ENCODE results near the gene HBG1. TPM values are rescaled to one million over a fixed set of nuclear protein-coding genes. Genes with fewer than 3 reads are reported as not detected.

The HBG1 gene
- total and polyA plus RNA-seq, 2 experiments from 2014 or later: not detected

DNA sequence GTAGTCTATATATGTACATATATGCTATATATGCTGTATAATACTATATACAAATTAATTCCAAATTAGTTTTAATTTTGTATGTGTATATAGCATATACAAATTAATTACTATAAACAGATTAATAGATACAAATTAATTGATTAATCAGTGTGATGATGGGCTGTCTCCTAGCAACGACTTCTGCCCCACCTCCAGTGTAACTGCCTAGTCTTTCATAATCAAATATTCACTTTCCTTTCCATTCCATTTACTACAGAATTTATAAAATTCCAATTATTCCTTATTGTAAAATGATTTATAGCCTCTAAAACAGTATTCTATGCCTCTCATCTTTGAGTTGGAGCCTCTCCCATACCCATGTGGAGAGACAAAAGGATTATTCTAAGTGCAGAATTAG, 16.4 kb downstream of the HBG1 start:
- Mint-ChIP-seq H3K27ac (no peak overlapping the region), H3K4me1 (no peaks in the 10 kb centered on the region), H3K36me3 (ENCODE audit: low read depth) (no peaks in the 10 kb centered on the region), H3K27me3 (ENCODE audit: insufficient read depth, low read depth, poor library complexity) (no peaks in the 10 kb centered on the region), H3K4me3 (no peak overlapping the region), H3K9me3 (no peaks in the 10 kb centered on the region)
- H3K9me2 ChIP-seq (ENCODE audit: insufficient read depth): no peaks in the 10 kb centered on the region
- H3K4me3 ChIP-seq: no peak overlapping the region
- H3K4me1 ChIP-seq (ENCODE audit: insufficient read depth): no peaks in the 10 kb centered on the region
- no peaks in the 10 kb centered on the region for H3F3A ChIP-seq (replicated peaks; ENCODE audit: low read depth)
- TF ChIP-seq ZNF114 (CRISPR knock-in tag; IDR thresholded peaks at IDR 0.05) (no peak), ZNF331 (CRISPR knock-in tag; IDR thresholded peaks at IDR 0.05; ENCODE audit: low read depth) (no peak), STAT1 (IDR thresholded peaks at IDR 0.05; ENCODE audit: unreplicated experiment) (no peak), JUNB (IDR thresholded peaks at IDR 0.05; ENCODE audit: unreplicated experiment) (no peak), CREB1 (CRISPR knock-in tag; IDR thresholded peaks at IDR 0.05; ENCODE audit: low read depth) (no peak)
- TF ChIP-seq, protein P1, sequence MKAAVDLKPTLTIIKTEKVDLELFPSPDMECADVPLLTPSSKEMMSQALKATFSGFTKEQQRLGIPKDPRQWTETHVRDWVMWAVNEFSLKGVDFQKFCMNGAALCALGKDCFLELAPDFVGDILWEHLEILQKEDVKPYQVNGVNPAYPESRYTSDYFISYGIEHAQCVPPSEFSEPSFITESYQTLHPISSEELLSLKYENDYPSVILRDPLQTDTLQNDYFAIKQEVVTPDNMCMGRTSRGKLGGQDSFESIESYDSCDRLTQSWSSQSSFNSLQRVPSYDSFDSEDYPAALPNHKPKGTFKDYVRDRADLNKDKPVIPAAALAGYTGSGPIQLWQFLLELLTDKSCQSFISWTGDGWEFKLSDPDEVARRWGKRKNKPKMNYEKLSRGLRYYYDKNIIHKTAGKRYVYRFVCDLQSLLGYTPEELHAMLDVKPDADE (IDR thresholded peaks at IDR 0.05): no peak
- TF ChIP-seq, protein P2, sequence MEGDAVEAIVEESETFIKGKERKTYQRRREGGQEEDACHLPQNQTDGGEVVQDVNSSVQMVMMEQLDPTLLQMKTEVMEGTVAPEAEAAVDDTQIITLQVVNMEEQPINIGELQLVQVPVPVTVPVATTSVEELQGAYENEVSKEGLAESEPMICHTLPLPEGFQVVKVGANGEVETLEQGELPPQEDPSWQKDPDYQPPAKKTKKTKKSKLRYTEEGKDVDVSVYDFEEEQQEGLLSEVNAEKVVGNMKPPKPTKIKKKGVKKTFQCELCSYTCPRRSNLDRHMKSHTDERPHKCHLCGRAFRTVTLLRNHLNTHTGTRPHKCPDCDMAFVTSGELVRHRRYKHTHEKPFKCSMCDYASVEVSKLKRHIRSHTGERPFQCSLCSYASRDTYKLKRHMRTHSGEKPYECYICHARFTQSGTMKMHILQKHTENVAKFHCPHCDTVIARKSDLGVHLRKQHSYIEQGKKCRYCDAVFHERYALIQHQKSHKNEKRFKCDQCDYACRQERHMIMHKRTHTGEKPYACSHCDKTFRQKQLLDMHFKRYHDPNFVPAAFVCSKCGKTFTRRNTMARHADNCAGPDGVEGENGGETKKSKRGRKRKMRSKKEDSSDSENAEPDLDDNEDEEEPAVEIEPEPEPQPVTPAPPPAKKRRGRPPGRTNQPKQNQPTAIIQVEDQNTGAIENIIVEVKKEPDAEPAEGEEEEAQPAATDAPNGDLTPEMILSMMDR (conservative IDR thresholded peaks at IDR 0.05; ENCODE audit: low read depth in 2 of 2): no peak
- H2AFZ ChIP-seq: no peak overlapping the region
- no peak overlapping the region for H3K27ac ChIP-seq (ENCODE audit: low read depth)
- DNase-seq (ENCODE audit: low spot score): no peak
- H3K79me2 ChIP-seq (replicated peaks; ENCODE audit: insufficient read depth): no peaks in the 10 kb centered on the region
- ATAC-seq: no peak
- no peaks in the 10 kb centered on the region for H3K27me3 ChIP-seq (ENCODE audit: insufficient read depth)
- no peaks in the 10 kb centered on the region for H3K36me3 ChIP-seq (ENCODE audit: insufficient read depth)
- no peak overlapping the region for H3K4me2 ChIP-seq
- no peaks in the 10 kb centered on the region for H4K20me1 ChIP-seq (replicated peaks; ENCODE audit: insufficient read depth)

DNA sequence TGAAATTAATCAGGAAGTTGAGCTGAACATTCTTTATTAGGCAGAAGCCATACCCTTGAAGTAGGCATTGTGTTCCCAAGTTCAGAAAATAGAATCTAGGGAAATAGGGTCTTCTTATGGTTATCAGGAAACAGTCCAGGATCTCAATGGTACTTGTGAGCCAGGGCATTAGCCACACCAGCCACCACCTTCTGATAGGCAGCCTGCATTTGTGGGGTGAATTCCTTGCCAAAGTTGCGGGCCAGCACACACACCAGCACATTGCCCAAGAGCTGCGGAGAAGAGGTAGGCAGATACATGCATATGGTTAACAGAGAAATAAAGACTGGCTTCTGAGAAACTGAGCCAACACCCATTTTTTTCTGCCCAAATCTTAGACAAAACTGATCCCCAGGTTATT, 16.8 kb downstream of the HBG1 start:
- no peaks in the 10 kb centered on the region for H3K27me3 ChIP-seq (ENCODE audit: insufficient read depth)
- no peaks in the 10 kb centered on the region for H3K79me2 ChIP-seq (replicated peaks; ENCODE audit: insufficient read depth)
- Mint-ChIP-seq H3K27me3 (ENCODE audit: insufficient read depth, low read depth, poor library complexity) (no peaks in the 10 kb centered on the region), H3K4me1 (no peaks in the 10 kb centered on the region), H3K4me3 (no peak overlapping the region), H3K9me3 (no peaks in the 10 kb centered on the region), H3K27ac (no peak overlapping the region), H3K36me3 (ENCODE audit: low read depth) (no peaks in the 10 kb centered on the region)
- ATAC-seq (no peak), DNase-seq (ENCODE audit: low spot score) (no peak)
- H3K4me1 ChIP-seq (ENCODE audit: insufficient read depth): no peaks in the 10 kb centered on the region
- H3K9me2 ChIP-seq (ENCODE audit: insufficient read depth): no peaks in the 10 kb centered on the region
- no peaks in the 10 kb centered on the region for H3F3A ChIP-seq (replicated peaks; ENCODE audit: low read depth)
- no peak overlapping the region for H3K4me3 ChIP-seq
- no peak overlapping the region for H2AFZ ChIP-seq
- no peaks in the 10 kb centered on the region for H3K36me3 ChIP-seq (ENCODE audit: insufficient read depth)
- H3K4me2 ChIP-seq: no peak overlapping the region
- no peaks in the 10 kb centered on the region for H4K20me1 ChIP-seq (replicated peaks; ENCODE audit: insufficient read depth)
- H3K27ac ChIP-seq (ENCODE audit: low read depth): no peak overlapping the region
- TF ChIP-seq POLR2AphosphoS5 (IDR thresholded peaks at IDR 0.05; ENCODE audit: low read depth) (no peak), EZH2 (IDR thresholded peaks at IDR 0.05; ENCODE audit: low read depth, unreplicated experiment) (no peak), STAT1 (IDR thresholded peaks at IDR 0.05; ENCODE audit: unreplicated experiment) (no peak), CREB1 (CRISPR knock-in tag; IDR thresholded peaks at IDR 0.05; ENCODE audit: low read depth) (no peak), EZH2phosphoT487 (IDR thresholded peaks at IDR 0.05; ENCODE audit: unreplicated experiment) (no peak)
- TF ChIP-seq, protein P2 (conservative IDR thresholded peaks at IDR 0.05; ENCODE audit: low read depth in 2 of 2): no peak
- TF ChIP-seq, protein P3, sequence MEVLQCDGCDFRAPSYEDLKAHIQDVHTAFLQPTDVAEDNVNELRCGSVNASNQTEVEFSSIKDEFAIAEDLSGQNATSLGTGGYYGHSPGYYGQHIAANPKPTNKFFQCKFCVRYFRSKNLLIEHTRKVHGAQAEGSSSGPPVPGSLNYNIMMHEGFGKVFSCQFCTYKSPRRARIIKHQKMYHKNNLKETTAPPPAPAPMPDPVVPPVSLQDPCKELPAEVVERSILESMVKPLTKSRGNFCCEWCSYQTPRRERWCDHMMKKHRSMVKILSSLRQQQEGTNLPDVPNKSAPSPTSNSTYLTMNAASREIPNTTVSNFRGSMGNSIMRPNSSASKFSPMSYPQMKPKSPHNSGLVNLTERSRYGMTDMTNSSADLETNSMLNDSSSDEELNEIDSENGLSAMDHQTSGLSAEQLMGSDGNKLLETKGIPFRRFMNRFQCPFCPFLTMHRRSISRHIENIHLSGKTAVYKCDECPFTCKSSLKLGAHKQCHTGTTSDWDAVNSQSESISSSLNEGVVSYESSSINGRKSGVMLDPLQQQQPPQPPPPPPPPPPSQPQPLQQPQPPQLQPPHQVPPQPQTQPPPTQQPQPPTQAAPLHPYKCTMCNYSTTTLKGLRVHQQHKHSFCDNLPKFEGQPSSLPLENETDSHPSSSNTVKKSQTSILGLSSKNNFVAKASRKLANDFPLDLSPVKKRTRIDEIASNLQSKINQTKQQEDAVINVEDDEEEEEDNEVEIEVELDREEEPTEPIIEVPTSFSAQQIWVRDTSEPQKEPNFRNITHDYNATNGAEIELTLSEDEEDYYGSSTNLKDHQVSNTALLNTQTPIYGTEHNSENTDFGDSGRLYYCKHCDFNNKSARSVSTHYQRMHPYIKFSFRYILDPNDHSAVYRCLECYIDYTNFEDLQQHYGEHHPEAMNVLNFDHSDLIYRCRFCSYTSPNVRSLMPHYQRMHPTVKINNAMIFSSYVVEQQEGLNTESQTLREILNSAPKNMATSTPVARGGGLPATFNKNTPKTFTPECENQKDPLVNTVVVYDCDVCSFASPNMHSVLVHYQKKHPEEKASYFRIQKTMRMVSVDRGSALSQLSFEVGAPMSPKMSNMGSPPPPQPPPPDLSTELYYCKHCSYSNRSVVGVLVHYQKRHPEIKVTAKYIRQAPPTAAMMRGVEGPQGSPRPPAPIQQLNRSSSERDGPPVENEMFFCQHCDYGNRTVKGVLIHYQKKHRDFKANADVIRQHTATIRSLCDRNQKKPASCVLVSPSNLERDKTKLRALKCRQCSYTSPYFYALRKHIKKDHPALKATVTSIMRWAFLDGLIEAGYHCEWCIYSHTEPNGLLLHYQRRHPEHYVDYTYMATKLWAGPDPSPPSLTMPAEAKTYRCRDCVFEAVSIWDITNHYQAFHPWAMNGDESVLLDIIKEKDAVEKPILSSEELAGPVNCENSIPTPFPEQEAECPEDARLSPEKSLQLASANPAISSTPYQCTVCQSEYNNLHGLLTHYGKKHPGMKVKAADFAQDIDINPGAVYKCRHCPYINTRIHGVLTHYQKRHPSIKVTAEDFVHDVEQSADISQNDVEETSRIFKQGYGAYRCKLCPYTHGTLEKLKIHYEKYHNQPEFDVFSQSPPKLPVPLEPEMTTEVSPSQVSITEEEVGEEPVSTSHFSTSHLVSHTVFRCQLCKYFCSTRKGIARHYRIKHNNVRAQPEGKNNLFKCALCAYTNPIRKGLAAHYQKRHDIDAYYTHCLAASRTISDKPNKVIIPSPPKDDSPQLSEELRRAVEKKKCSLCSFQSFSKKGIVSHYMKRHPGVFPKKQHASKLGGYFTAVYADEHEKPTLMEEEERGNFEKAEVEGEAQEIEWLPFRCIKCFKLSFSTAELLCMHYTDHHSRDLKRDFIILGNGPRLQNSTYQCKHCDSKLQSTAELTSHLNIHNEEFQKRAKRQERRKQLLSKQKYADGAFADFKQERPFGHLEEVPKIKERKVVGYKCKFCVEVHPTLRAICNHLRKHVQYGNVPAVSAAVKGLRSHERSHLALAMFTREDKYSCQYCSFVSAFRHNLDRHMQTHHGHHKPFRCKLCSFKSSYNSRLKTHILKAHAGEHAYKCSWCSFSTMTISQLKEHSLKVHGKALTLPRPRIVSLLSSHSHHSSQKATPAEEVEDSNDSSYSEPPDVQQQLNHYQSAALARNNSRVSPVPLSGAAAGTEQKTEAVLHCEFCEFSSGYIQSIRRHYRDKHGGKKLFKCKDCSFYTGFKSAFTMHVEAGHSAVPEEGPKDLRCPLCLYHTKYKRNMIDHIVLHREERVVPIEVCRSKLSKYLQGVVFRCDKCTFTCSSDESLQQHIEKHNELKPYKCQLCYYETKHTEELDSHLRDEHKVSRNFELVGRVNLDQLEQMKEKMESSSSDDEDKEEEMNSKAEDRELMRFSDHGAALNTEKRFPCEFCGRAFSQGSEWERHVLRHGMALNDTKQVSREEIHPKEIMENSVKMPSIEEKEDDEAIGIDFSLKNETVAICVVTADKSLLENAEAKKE (CRISPR knock-in tag; IDR thresholded peaks at IDR 0.05): no peak

Measured in GM23338 (cell line).